HCT116 (cell line): ENCODE results near the gene MYZAP.

Experiments
- ATF3 ChIP-seq: IDR thresholded peaks from 2 replicates; pipeline ENCODE4 v1.6.1; 2012
- CTCF ChIP-seq, 3 experiments: fragments of 200-600 bp in 1 of 3; sonication (generic) in 1 of 3; IDR thresholded peaks in 2 of 3; conservative IDR thresholded peaks in 1 of 3; 2 replicates each; pipeline ENCODE4 v1.5.1; 2012 to 2017; ENCODE audit warnings: low read depth in 2 of 3, low read length in 2 of 3, antibody characterized with exemption in 1 of 3, borderline replicate concordance in 1 of 3, control low read depth in 1 of 3, mild to moderate bottlenecking in 1 of 3, mixed read lengths in 1 of 3, mixed run types in 1 of 3, moderate library complexity in 1 of 3; ENCODE audit not compliant: insufficient read depth in 1 of 3
- EGR1 ChIP-seq: IDR thresholded peaks from 2 replicates; pipeline ENCODE4 v1.6.1; 2012; ENCODE audit warnings: low read depth
- EZH2 ChIP-seq: fragments of 200-600 bp; sonication (generic); IDR thresholded peaks from 2 replicates; pipeline ENCODE4 v1.6.1; 2017; ENCODE audit warnings: antibody characterized with exemption, mixed run types
- EZH2phosphoT487 ChIP-seq: fragments of 200-600 bp; IDR thresholded peaks from 2 replicates; pipeline ENCODE4 v1.6.1; 2018; ENCODE audit warnings: antibody characterized with exemption, borderline replicate concordance
- FOSL1 ChIP-seq: IDR thresholded peaks from 2 replicates; pipeline ENCODE4 v1.6.1; 2012; ENCODE audit warnings: low read depth
- JUND ChIP-seq: IDR thresholded peaks from 2 replicates; pipeline ENCODE4 v1.6.1; 2012
- POLR2A ChIP-seq: IDR thresholded peaks from 2 replicates; pipeline ENCODE4 v1.7.0; 2011; ENCODE audit warnings: borderline replicate concordance; ENCODE audit not compliant: insufficient read depth, insufficient read length; ENCODE audit errors: extremely low read depth
- POLR2AphosphoS5 ChIP-seq: IDR thresholded peaks from 2 replicates; pipeline ENCODE4 v1.6.1; 2011; ENCODE audit warnings: mild to moderate bottlenecking, low read depth, low read length, moderate library complexity
- RAD21 ChIP-seq: IDR thresholded peaks from 2 replicates; pipeline ENCODE4 v1.6.1; 2012; ENCODE audit warnings: low read depth, mild to moderate bottlenecking
- SIN3A ChIP-seq: IDR thresholded peaks from 2 replicates; pipeline ENCODE4 v1.6.1; 2012; ENCODE audit warnings: low read depth
- SP1 ChIP-seq: IDR thresholded peaks from 2 replicates; pipeline ENCODE4 v1.6.1; 2012; ENCODE audit warnings: low read depth
- YY1 ChIP-seq: IDR thresholded peaks from 2 replicates; pipeline ENCODE4 v1.6.1; 2011; ENCODE audit warnings: low read length, low read depth, moderate library complexity, mild to moderate bottlenecking; ENCODE audit not compliant: insufficient replicate concordance; ENCODE audit errors: extremely low read depth
- ZFX ChIP-seq: fragments of 450-650 bp; IDR thresholded peaks from 2 replicates; pipeline ENCODE4 v1.6.1; 2017

GRCh38 chr15:57580428-57580827 lies 11.3 kb upstream of the MYZAP start:
- TF ChIP-seq POLR2AphosphoS5 (no peak), CTCF (IDR thresholded peaks at IDR 0.05 in 2 of 3, conservative IDR thresholded peaks at IDR 0.05 in 1 of 3; ENCODE audit: borderline replicate concordance in 1 of 3, insufficient read depth in 1 of 3, low read depth in 2 of 3, low read length in 2 of 3) (no peak), RAD21 (no peak), ZFX (no peak), EZH2phosphoT487 (no peak), FOSL1 (no peak), ATF3 (no peak), POLR2A (no peak), JUND (no peak), EZH2 (no peak), SIN3A (no peak), EGR1 (no peak), YY1 (no peak), SP1 (no peak)
